K562 (cell line): ENCODE results near the gene GPR32. TPM values are rescaled to one million over a fixed set of nuclear protein-coding genes. Genes with fewer than 3 reads are reported as not detected.

Experiments
- ATAC-seq: fragments of 200-7000 bp; cut with Tn5 transposase; 3 replicates; pipeline ENCODE4 v1.9.1; 2020; ENCODE audit warnings: moderate library complexity
- BruUV-seq: library from RNA; stranded (reverse); fragments of 400-500 nt; replicated peaks from 2 replicates; lab custom pipeline; 2021; lab: Mats Ljungman, UMichigan
- CTCF ChIA-PET: fragments of 300-600 bp; formaldehyde crosslinking; extraction: SDS; loops from one replicate; lab custom pipeline; 2021; ENCODE audit warnings: low intra/inter-chr PET ratio; lab: Yijun Ruan, JAX
- POLR2A ChIA-PET: fragments of 300-600, 350-650 bp; sonication (Branson Sonifier 250); formaldehyde crosslinking; extraction: SDS; loops from one replicate; lab custom pipeline; 2021; ENCODE audit warnings: antibody characterized with exemption, inconsistent platforms; lab: Yijun Ruan, JAX
- DNase-seq, 4 experiments: peaks; one replicate each; pipeline versions ENCODE4 v3.0.0 to v3.0.0-alpha.2; 2011 to 2018; ENCODE audit warnings: low spot score in 3 of 4, mixed read lengths in 3 of 4; ENCODE audit errors: extremely low read depth in 1 of 4
- FAIRE-seq: peaks from 2 replicates; lab custom pipeline; 2011; peaks lifted over from hg19 to GRCh38; lab: Jason Lieb, UNC
- H2AFZ ChIP-seq: 2 replicates; pipeline ENCODE4 v1.6.0; 2011; ENCODE audit warnings: low read depth, low read length, control low read depth, inconsistent platforms
- H3K27ac ChIP-seq: fragments of 200-600 bp; 3 replicates; pipeline ENCODE4 v1.8.0; 2011; ENCODE audit warnings: low read depth, mild to moderate bottlenecking, control low read depth, inconsistent platforms, low read length, moderate library complexity, mixed read lengths; ENCODE audit errors: extremely low read depth
- H3K27me3 ChIP-seq, 2 experiments: fragments of 300-600 bp in 1 of 2; 2 replicates in 1 of 2; 3 replicates in 1 of 2; pipeline versions ENCODE4 v1.6.0 to v1.8.0; 2011; ENCODE audit warnings: inconsistent platforms in 2 of 2, low read length in 2 of 2, mild to moderate bottlenecking in 1 of 2, mixed read lengths in 1 of 2, moderate library complexity in 1 of 2; ENCODE audit not compliant: control insufficient read depth in 2 of 2, insufficient read depth in 2 of 2
- H3K36me3 ChIP-seq: fragments of 300-600 bp; 3 replicates; pipeline ENCODE4 v1.8.0; 2011; ENCODE audit warnings: mild to moderate bottlenecking, low read length, inconsistent platforms; ENCODE audit not compliant: control insufficient read depth, insufficient read depth
- H3K4me1 ChIP-seq, 2 experiments: fragments of 200-600 bp in 1 of 2; replicated peaks in 1 of 2; 2 replicates in 1 of 2; 3 replicates in 1 of 2; pipeline versions ENCODE4 v1.5.1 to v1.8.0; 2011; ENCODE audit warnings: inconsistent platforms in 2 of 2, low read length in 2 of 2, mild to moderate bottlenecking in 1 of 2, mixed read lengths in 1 of 2, moderate library complexity in 1 of 2; ENCODE audit not compliant: control insufficient read depth in 2 of 2, insufficient read depth in 2 of 2
- H3K4me2 ChIP-seq: 2 replicates; pipeline ENCODE4 v1.6.1; 2011; ENCODE audit warnings: low read length, control low read depth, inconsistent platforms, mixed read lengths; ENCODE audit not compliant: insufficient read depth
- H3K4me3 ChIP-seq: fragments of 200-600 bp; sonication (generic), shearing (Covaris generic); 2 replicates; pipeline ENCODE4 v1.5.1; 2016; ENCODE audit warnings: control low read depth, inconsistent platforms
- H3K79me2 ChIP-seq: fragments of 200-600 bp; 3 replicates; pipeline ENCODE4 v1.8.0; 2011; ENCODE audit warnings: low read length, inconsistent platforms; ENCODE audit not compliant: control insufficient read depth, insufficient read depth
- H3K9ac ChIP-seq, 2 experiments: 2 replicates each; pipeline versions ENCODE4 v1.6.0 to v1.6.1; 2011; ENCODE audit warnings: low read depth in 2 of 2, low read length in 2 of 2, control low read depth in 1 of 2, inconsistent platforms in 1 of 2, mild to moderate bottlenecking in 1 of 2, mixed read lengths in 1 of 2; ENCODE audit not compliant: insufficient read depth in 1 of 2
- H3K9me1 ChIP-seq: one replicate; pipeline ENCODE4 v1.6.0; 2011; ENCODE audit warnings: inconsistent platforms, mild to moderate bottlenecking, low read length, moderate library complexity; ENCODE audit not compliant: control insufficient read depth, insufficient read depth
- H3K9me3 ChIP-seq: replicated peaks from 2 replicates; pipeline ENCODE4 v1.5.1; 2011; ENCODE audit warnings: low read depth, low read length, inconsistent platforms; ENCODE audit not compliant: control insufficient read depth, insufficient read depth
- H4K20me1 ChIP-seq: replicated peaks from 2 replicates; pipeline ENCODE4 v1.6.1; 2011; ENCODE audit warnings: low read length, inconsistent platforms, mixed read lengths; ENCODE audit not compliant: control insufficient read depth, insufficient read depth
- EP300 ChIP-seq: IDR thresholded peaks from 2 replicates; pipeline ENCODE4 v1.6.1; 2012; ENCODE audit warnings: low read length, improper control_type of control experiment
- HDAC1 ChIP-seq, 2 experiments: fragments of 450-650 bp; IDR thresholded peaks; 2 replicates each; pipeline ENCODE4 v1.6.1; 2016 to 2017; ENCODE audit warnings: inconsistent platforms in 1 of 2, mild to moderate bottlenecking in 1 of 2, moderate library complexity in 1 of 2
- MAFK ChIP-seq: IDR thresholded peaks from 2 replicates; pipeline ENCODE4 v1.6.1; 2011; ENCODE audit warnings: low read length, improper control_type of control experiment
- MGA ChIP-seq: fragments of 450-650 bp; IDR thresholded peaks from 2 replicates; pipeline ENCODE4 v1.6.1; 2016; ENCODE audit warnings: mild to moderate bottlenecking, moderate library complexity
- PHB ChIP-seq: fragments of 250-450 bp; sonication (Bioruptor Pico); IDR thresholded peaks from 2 replicates; pipeline ENCODE4 v1.5.0; 2021
- RCOR1 ChIP-seq, 2 experiments: IDR thresholded peaks; 2 replicates each; pipeline ENCODE4 v1.6.1; 2012; ENCODE audit warnings: low read depth in 2 of 2, low read length in 2 of 2, borderline replicate concordance in 1 of 2, improper control_type of control experiment in 1 of 2
- TRIM28 ChIP-seq: fragments of 450-650 bp; IDR thresholded peaks from 2 replicates; pipeline ENCODE4 v1.6.1; 2017
- YY1 ChIP-seq, 3 experiments: IDR thresholded peaks; 2 replicates each; pipeline ENCODE4 v1.6.1; 2011; ENCODE audit warnings: low read length in 2 of 3, mild to moderate bottlenecking in 2 of 3, moderate library complexity in 2 of 3, borderline replicate concordance in 1 of 3, control low read depth in 1 of 3, low read depth in 1 of 3; ENCODE audit not compliant: insufficient read depth in 3 of 3, insufficient replicate concordance in 2 of 3, control insufficient read depth in 1 of 3, insufficient read length in 1 of 3; ENCODE audit errors: extremely low read depth in 1 of 3
- WGBS: fragments of 100-300 bp; shearing (Covaris generic); methylation state at CpG from one replicate; pipeline ENCODE4 v1.1.6; 2016; ENCODE audit warnings: low coverage, mixed read lengths; ENCODE audit not compliant: insufficient coverage; ENCODE audit errors: missing lambda C conversion rate; 5-methylcytosine and 5-hydroxymethylcytosine counted together
- in situ Hi-C: fragments of 300-500 bp; cut with MboI; formaldehyde crosslinking; loops from 4 replicates; pipeline ENCODE4 v1.15.0; 2018; ENCODE audit warnings: inconsistent platforms, mixed read lengths
- intact Hi-C: fragments of 100-400 bp; cut with micrococcal nuclease; formaldehyde crosslinking; loops from 2 replicates; pipeline ENCODE4 v1.14.2; 2022
- polyA plus RNA-seq, 8 experiments: library from polyadenylated mRNA; depleted of rRNA in 4 of 8; stranded (reverse) in 5 of 8; unstranded in 3 of 8; fragments of >200 nt; fragmentation: Nextera tagmentation in 2 of 8; fragmentation: Illumina TruSeq in 1 of 8; extraction: Ambion mirVana in 2 of 8; extraction: Trizol in 1 of 8; gene quantifications; 2 replicates each; pipeline versions ENCODE4 v1.2.1 to v1.2.3, GENCODE V29; 2011 to 2014; ENCODE audit warnings: inconsistent platforms in 1 of 8, missing spikeins in 1 of 8
- total RNA-seq, 7 experiments: library from RNA; depleted of rRNA in 6 of 7; stranded (reverse); fragments of >200 nt in 6 of 7; fragmentation: Illumina TruSeq in 2 of 7; extraction: Trizol in 2 of 7; gene quantifications; 2 replicates each; pipeline versions ENCODE4 v1.2.1 to v1.2.3, GENCODE V29; 2011 to 2021; ENCODE audit warnings: low replicate concordance in 1 of 7

The GPR32 gene
- total and polyA plus RNA-seq, 9 of the 15 experiments (the other 6 are each of a cell fraction or from before 2014, with no cell fraction given): not detected

- Histone ChIP-seq H3K4me2 (peak overlapping the region; percentile 19; the same call in 1 of the 2 replicates), H4K20me1 (peaks cover 37% of the 10 kb centered on the region), H3K27me3 (no peaks in the 10 kb centered on the region), H3K4me3 (no peak overlapping the region), H3K9ac (peak overlapping the region in 1 of 2 experiments; percentile 38; a peak in 1 of 4 replicates), H3K79me2 (no peaks in the 10 kb centered on the region; the same call in 2 of the 3 replicates), H3K9me3 (no peaks in the 10 kb centered on the region), H3K27ac (no peak overlapping the region), H3K36me3 (peaks cover 38% of the 10 kb centered on the region; the same call in 2 of the 3 replicates), H2AFZ (no peak overlapping the region), H3K9me1 (peaks cover 15% of the 10 kb centered on the region), H3K4me1 (peaks cover 7 to 62% of the 10 kb centered on the region in 2 experiments; a peak in 4 of 5 replicates)
- peak; percentile 77 to 84 (median 79) for DNase-seq
- peak; percentile 69 for FAIRE-seq
- intact Hi-C loops (loop anchor here (1.0 to 2.0 kb wide), 2 partner anchors 76 to 129 kb away; no protein-coding TSS in a partner anchor), in situ Hi-C loops (loop anchor here (5.0 kb wide), 2 partner anchors 78 to 123 kb away; partner anchors contain the start of gene KLK2)
- CTCF ChIA-PET: interaction anchor here (0.8 to 1.8 kb wide), 3 partner anchors 77 to 127 kb away, joined by 3 to 4 read pairs (median 3); no protein-coding TSS in a partner anchor
- BruUV-seq: no TSS peak
- POLR2A ChIA-PET: interaction anchor here (0.6 to 3.7 kb wide), 17 partner anchors 10 to 234 kb away, joined by 3 to 58 read pairs (median 3); no protein-coding TSS in a partner anchor
- WGBS: 13% methylated on average over 13 of the region's 16 CpGs
- peak; percentile 69 for ATAC-seq
- TF ChIP-seq PHB (CRISPR knock-in tag) (no peak), RCOR1 (IDR thresholded peaks at IDR 0.05; ENCODE audit: borderline replicate concordance in 1 of 2, low read depth in 2 of 2, low read length in 2 of 2) (no peak), TRIM28 (no peak), HDAC1 (IDR thresholded peaks at IDR 0.05) (no peak), EP300 (no peak), MGA (peak; percentile 84), MAFK (no peak), YY1 (IDR thresholded peaks at IDR 0.05; ENCODE audit: borderline replicate concordance in 1 of 3, control insufficient read depth in 1 of 3, extremely low read depth in 1 of 3, insufficient read depth in 3 of 3, insufficient read length in 1 of 3, insufficient replicate concordance in 2 of 3, low read depth in 1 of 3, low read length in 2 of 3) (peak in 2 of 3 experiments; percentile 70 to 75)
These were observed 24.0 kb downstream of the GPR32 start for GRCh38 chr19:50794074-50794875.
